Dedifferentiated amniotic fluid mesenchymal stem cell (primary cell): ENCODE results near the gene ZNF648.
"Not testable (repeated sequence)": the region's sequence is repeated elsewhere in the genome, so short reads cannot be mapped to it uniquely, and the experiment has no call there.

Experiments
- DNase-seq: peaks from one replicate; pipeline ENCODE4 v3.0.0-alpha.2; 2016; ENCODE audit errors: extremely low spot score

The ZNF648 gene

DNA sequence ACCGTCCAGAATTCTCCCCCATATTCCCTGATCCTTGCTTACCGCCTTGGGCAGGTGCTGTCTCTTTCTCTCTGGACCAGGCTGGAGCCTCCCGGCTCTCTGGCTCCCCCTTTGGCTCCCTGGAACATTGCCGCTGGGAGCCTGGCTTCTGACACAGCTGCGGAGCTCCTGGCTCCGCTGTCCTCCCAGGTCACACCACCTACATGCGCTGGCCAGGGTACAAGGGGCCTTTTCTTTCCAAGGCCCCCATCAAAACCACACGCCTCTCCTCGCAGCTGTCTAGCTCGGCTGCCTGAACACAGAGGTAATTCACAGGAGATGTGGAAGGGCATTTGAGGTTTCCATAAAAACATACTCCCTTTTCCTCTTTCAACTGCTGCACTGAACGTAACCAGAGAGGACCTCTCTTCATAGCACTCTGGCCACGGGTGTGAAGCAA is 7.5 kb upstream of the ZNF648 start:
- no peak for DNase-seq

DNA sequence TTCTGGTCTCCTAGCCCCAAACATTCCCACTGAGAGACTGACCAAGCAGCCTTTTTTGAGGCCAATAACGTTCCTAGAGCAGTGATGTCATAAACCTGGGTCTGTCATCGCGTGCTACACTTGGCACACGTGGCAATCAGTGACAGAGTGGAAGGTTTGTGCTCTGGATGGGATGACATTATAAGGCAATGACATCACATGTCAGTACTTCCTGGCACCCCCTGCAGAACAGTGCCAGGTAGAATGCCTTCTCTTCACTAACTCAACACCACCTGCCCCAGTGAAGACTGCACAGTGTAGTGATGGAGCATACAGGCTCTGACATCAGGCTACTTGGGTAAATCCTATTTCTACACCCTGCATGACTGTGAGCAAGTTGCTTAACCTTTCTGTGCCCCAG is 5.4 kb upstream of the ZNF648 start:
- no peak for DNase-seq

DNA sequence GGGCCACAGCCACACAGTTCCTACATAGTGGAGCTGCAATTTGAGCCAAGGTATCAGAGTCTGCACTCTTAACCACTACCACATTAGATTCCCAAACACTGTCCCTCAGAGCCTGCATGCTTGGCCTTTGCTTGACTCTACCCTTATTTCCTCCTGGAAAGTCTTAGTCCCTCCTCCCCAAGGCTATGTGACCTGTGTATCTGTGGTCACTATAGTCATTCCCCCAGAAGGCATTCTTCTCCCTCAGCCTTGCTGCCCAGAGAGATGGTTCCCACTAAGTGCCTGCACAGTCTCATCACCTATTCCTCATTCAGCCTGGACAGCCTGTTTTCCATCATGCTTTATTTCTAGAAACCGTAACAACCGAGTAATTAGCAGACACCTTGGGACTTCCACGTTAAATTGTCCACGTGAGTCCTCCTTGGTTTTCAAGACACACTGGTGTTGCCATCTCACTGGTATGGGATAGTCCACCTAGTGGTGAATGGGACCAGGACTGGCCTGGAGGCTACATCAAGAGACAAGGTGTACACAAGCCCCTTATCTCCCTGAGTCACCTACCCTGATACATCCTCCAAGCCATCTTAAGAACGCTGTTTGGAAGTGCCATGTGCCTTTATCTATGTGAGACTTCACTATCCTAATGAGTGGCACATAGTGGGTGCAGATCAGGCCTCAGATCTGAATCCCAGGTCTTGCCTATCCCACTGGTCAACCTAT is 3.8 kb upstream of the ZNF648 start:
- no peak for DNase-seq

DNA sequence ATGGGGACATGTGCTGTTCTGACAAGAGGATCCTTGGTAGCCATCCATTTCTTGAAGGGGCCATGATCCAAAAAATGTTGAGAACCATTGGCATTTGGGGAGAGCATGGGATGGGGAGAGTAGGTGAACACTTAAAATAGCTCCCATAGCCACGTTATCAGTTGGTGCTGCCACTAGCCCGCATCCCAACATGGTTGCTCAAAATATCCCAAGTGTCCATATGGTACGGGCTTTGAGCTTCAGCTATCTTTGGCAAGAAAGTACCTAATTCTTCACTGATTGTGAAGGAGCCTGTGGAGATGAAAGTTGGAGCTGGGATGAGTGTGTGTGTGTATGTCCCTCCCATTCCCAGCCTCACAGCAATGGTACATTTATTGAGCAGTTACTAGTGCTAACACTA is 3.1 kb upstream of the ZNF648 start:
- DNase-seq, result no peak

DNA sequence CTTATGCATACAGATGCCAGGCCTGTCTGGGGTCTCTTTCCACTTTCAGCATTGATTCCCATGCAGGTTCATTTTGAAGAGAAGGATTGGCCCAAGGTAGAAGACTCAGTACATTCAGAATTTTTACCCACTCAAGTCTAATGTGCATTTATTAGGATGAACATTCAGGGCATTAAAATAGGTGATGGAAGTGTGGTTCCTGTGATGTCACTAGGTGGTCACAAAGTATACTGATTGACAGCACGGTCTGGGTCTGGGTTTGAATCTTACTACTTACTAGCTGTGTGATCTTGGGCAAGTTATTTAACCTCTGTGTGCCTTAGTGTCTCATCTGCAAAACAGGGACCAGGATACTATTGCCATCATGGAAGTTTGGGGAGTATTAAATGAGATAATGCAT is 711 bp upstream of the ZNF648 start:
- DNase-seq, result no peak

DNA sequence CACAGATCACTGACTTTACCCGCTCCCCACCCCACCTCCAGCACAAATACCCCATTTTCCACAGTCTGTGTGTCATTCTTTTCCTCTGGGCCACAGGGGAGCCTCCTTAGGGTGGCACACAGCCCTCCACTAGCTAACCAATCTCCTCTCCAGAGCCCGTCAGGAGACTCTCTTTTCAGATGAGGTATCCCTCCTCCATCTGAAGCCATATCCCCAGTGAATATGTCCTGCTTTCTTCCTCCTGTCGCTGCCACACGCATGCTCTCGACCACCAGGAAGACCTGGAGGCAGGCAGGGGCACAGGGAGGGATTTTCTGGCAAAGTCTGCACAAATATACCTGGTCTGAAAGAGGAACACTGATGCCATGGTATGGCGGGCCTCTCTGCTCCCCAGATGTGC is 635 bp downstream of the ZNF648 start:
- no peak for DNase-seq

DNA sequence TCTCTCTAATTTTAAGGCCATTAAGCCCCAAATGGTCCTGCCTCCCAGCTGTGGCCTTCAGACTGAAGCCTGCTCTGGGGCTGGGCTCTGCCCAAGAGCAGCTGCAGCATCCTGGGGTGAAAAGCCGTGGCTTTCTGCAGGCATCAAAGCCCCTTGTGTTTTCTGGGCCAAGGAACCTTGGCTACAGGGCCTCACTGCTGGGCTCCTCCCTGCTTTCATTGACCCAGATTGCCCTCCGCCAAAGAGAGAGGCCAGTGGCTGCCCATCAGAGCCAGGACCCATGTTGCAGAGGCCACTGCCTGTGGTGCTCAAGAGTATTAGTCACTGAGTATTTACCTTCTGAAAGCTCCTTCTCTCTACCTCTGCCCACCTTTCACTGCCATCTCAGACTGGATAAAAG is 1.6 kb downstream of the ZNF648 start:
- no peak for DNase-seq

DNA sequence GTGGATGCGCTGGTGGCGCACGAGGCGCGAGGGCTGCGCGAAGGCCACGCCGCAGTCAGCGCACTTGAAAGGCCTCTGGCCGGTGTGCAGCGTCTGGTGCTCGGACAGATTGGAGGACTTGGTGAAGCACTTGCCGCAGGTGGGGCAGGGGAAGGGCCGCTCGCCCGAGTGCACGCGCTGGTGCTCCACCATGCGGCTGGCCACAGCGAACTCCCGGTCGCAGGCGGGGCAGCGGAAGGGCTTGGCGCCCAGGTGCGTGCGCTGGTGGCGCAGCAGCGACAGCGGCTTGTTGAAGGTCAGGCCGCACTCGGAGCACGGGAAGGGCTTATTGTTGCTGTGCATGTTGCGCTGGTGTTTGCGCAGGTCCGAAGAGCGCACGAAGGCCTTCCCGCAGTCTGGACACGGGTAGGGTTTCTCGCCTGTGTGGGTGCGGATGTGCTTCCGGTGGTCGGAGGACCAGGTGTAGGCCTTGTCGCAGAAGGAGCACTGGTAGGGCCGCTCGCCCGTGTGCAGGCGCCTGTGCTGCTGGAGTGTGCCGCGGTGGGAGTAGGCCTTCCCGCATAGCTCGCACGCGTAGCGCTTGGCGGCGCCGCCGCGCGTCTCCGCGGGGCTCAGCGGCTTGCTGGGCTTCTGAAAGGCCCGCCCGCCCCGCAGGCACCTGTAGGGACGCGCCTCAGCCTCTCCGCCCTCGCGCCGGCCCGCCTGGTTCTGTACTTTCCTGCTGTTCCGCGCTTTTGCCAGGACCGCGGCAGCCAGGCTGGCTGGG is 4.7 kb downstream of the ZNF648 start:
- DNase-seq, result no peak

DNA sequence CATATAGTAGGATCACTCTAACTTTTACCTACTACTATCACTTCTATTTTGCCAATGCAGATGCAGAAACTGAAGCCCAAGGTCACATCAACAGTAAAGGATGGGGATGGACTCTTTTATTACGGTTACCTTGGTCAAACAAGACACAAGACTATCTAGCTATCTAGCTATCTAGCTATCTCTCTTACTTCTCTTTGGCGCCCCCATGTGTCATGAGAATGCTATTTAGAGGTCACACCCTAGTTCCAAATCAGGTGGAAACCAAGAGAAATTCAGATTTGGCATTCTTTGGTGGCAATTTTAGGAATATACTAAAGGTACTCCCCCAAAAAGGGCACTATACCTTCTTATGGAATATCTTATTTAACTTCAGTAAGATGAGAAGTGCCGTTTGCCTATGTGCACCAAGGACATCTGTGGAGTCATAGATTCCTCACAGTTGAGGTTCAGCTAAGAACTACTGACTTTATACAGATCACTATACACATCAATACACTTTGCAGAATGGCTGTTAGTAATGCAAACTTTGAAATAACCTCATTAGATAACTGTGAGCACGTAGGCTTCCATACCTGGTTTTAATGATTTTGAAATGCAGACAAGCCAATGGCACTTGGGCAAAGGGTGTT is 6.7 kb downstream of the ZNF648 start:
- no peak for DNase-seq

DNA sequence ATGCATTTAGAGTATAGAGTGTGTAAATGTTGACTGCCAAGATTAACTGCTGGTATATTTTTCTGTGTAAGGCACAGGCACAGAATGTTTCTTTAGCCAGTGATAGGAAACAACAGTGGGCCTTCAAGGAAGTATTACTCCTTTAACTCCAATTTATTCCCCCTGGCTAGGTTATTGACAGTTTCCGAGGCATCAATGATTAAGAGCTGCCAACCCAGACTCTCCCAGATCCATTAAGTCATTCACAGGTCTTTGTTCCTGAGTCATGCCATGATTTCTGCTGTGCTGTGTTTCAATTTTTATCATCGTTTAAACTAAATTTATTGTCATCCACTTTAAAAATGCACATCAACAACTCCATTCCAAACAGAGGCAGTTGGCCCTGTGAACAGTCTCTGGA is 9.2 kb downstream of the ZNF648 start:
- no peak for DNase-seq

DNA sequence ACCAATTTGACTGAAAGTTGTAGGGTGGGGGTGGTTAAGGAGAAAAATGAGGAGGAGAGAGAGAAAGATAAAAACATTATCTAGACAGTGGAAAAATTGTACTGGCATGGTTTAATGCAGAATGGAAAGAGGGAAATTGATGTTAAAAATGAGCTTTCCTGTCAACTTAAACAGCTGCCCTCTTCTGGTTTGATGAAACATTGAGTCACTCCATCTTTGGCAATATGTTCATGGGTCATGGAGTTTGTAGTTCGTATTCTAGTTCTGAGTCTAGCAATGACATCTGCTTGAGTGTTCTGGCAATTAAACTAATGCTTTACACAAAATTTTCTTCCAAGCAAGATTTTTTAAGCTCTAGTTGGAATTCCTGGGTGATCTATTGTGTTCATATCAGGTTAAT is 9.6 kb downstream of the ZNF648 start:
- DNase-seq, result no peak

DNA sequence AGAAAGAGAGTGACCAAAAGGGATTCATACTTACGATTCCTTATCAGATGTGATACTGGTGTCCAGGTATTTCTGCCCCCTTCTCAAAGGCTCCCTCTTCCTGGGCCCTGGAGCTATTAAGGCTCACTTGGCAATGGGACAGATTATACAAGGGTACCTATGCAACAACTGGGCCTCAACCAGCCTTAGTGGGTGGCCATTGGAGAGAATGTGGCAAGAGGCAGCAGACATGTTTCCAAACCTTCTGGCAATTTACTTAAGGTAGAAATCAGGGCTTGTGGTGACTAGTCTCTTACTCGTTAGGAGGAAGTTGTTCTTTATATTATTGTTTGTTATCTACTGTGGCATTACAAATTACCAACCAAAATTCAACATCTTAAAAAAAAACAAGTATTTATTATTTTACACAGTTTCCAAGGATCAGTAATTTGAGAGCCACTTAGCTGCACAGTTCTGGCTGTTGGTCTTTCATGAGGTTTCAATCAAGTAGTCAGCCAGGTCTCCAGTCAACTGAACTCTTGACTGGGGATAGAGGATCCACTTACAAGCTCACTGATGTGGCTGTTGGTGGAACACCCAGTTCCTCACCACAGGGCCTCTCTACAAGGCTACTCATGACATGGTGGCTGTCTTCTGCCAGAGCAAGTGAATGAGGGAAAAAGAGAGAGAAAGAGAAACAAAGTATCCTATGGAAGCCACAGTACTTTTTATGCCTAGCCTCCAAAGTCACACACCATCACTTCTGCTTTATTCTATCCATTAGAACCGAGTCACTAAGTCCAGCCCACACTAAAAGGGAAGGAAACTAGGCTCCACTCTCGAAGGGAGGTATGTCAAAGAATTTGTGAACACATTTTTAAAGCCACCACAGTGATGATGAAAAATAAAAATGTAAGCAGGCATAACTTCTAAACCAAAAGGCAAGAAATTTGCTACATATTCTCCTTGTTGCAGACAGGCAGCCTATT is 10.7 kb downstream of the ZNF648 start:
- DNase-seq, result no peak

DNA sequence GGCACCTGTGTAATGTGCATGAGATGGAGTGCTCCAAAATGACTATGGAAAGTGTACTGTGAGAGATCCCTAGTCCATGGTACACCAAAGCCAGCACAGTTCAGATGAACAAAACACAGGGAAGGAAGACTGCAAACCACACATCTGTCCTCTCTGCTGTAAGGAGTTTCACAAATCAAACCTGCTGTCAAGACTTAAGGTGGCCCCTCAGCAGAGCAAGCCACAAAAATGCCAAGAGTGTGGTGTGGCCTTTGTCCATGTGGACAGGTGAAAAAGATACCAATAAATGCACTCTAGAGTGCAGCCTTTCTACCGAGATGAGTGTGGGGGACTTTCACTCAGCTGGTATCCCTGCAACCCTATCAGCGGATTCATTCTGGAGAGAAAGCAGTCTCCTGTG is 12.9 kb downstream of the ZNF648 start:
- DNase-seq, result no peak

DNA sequence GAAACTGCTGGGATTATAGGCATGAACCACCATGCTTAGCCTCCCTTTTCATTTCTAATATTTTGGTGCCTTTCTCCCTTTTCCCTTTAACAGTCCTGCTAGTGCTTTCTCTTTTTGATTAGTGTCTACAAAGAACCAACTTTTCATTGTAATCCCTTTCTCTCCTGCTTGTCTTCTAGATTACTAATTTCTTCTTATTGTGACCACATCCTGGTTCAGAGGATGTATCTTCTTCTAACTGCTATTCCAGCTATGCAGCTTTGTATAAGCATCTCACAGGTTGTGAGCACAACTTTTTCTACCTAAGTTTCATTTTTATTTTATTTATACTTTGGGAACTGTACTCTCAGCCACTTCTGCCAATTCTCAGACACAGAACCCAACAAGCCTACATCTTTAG is 14.7 kb downstream of the ZNF648 start:
- no peak for DNase-seq

DNA sequence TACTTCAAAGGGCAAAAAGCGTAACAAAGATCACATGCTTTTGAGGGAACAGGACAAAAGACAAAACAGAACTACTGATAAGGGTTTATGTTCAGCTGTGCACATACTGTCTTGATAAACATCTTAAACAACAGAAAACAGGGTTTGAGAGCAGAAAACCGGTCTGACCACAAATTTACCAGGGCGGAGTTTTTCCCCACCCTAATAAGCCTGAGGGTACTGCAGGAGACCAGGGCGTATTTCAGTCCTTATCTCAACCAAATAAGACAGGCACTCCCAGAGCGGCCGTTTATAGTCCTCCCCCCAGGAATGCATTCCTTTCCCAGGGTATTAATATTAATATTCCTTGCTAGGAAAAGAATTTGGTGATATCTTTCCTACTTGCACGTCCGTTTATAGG is 16.0 kb downstream of the ZNF648 start:
- DNase-seq, result not testable (repeated sequence)

DNA sequence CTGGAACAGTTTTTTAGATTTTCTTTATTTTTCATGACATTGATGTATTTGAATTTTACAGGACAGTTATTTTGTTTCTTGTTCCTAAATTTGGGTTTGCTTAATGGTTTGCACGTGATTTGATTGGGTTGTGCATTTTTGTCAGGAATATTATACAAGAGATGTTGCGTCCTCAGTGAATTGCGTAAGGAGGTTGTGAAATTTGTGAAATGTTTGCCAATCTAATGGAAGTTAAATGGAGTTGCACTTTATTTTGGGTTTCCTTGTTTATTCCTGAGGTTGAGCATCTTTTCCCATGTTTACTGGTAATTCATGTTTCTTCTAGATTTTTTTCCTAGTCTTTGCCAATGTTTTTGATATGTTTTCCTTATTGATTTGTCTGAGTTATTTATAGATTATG is 19.9 kb downstream of the ZNF648 start:
- DNase-seq, result no peak

DNA sequence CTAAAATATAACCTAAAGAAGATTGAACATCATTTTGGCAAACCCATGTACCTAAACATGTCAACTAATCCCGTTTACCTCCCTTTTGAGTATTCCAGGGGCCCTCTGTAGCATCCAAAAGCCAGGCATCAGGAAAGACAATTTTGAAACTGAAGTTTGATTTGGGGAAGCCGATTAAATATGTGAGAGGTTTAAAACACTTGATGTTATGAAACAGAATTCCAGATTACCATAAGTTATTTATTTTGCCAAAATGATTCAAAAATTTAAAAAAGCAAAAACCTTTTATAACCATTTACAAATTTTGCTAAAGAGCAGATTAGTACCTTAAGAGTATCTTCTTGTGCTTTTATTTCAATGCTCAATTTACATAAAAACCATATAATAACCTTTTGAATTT is 23.3 kb downstream of the ZNF648 start:
- no peak for DNase-seq

DNA sequence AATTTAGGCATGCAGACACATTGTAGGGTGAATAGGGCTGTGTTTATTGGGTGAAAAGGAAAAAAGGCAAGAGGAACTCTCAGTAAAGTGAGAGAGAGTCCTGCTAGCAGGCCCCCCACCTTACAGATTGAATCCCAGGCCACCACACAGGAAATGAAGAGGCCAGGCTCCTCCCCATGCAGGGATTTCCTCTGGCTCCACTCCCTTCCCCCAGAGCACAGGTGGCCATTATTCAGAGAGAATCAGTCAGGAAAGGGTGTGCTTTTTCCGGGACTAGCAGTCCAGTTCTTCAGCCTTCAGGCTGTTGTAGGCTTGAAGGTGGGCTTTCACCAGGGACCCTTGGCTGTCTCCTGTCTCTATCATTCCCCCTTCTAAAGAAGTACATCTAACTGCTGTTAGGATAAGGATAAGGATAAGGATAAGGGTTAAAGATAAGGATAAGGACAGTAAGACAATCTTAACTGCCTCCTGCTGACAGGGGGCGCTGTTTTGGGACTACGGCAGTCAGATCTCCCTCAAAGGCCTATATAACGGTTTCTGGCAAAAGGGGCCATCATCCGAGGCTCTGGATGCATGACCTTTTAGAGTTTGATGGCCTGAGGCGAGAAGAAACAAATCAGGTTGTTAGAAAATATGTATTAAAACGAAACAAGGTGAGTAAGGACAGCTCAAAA is 26.3 kb downstream of the ZNF648 start:
- no peak for DNase-seq

DNA sequence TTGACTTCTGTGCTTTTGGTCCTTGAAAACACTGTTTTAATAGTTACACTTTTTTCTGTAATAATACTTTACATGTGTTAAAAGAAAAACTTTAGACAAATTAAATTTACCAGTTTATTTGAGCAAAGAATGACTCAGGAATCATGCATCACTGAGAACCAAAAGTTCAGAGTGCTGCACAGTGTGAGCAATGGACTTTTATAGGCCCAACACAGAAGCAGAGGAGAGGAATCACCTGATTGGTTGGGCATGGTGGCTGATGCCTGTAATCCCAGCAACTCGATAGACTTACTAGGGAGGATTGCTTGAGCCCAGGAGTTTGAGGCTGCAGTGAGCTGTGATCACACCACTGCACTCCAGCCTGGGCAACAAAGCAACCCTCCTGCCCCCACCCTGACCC is 29.3 kb downstream of the ZNF648 start:
- DNase-seq, result no peak

DNA sequence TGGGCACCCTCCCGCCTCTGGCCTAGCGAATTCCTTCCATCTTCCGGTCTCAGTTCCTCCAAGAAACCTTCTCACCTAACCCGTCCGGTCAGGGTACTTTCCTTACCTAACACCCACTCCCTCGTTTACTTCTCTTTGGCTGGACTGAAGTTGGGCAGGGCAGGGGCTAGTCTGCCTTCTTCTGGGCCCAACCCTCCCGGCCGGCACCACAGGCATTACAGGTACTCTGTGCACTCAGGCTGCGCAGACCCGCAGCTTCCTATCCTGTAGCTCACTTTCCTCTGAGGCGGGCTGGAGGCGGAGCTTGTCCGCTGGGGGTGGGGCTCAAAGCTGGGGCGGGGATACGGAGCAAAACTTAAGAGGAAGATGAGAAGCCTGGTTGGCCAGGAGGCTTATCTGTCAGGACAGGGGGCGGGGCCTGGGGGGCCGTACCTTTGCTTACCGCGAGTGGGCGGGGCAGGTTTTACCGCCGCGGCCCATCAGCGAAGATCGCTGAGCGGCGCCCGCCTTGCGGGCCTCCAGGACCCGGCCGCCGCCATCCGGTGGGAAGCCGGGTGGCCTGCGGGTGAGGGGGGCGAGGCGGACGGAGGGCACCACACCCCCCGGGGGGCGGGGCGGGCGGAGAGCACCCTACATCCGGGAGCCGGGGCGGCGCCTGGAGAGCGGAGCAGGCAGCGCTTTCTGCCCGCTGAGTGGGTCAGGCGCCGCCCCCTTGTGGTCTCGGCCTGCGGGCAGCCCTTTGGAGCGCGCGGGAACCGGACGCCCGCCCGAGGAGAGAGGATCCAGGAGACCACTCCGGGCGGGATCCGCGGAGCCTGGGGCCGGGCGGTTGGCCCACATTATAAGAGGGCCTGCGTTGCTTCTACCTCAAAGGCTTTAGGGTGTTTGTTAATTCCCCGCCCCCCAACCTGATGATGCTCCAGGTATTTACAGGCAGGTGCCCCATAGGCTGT is 31.9 kb downstream of the ZNF648 start:
- DNase-seq, result peak; percentile 92
